C4-2B (cell line): ENCODE results near the gene PON3.

Experiments
- ZFX ChIP-seq: fragments of 450-650 bp; IDR thresholded peaks from 2 replicates; pipeline ENCODE4 v1.6.1; 2017
- TF ChIP-seq, protein P1 (sequence below): fragments of 450-650 bp; conservative IDR thresholded peaks from 2 replicates; pipeline ENCODE4 v1.5.1; 2017; ENCODE audit warnings: mild to moderate bottlenecking

DNA sequence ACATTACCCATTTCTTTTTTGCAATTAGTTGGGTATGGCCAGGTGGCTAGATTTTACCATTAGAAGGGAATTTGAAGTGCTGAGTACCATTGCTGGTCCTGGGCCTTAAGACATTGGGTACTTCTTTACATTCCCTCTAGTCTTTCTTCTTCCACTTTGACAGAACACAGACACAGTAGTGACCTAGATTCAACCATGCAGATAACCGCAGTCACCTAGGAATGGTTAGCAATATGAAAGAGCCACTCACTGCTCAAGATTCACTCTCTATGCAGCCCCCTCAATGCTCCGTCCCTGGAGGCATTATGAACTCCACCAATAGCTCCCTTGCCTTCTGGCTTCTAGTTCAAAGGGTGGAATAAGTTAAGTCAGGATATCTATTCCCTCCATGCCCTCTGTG, 55.7 kb downstream of the PON3 start:
- TF ChIP-seq, protein P1, sequence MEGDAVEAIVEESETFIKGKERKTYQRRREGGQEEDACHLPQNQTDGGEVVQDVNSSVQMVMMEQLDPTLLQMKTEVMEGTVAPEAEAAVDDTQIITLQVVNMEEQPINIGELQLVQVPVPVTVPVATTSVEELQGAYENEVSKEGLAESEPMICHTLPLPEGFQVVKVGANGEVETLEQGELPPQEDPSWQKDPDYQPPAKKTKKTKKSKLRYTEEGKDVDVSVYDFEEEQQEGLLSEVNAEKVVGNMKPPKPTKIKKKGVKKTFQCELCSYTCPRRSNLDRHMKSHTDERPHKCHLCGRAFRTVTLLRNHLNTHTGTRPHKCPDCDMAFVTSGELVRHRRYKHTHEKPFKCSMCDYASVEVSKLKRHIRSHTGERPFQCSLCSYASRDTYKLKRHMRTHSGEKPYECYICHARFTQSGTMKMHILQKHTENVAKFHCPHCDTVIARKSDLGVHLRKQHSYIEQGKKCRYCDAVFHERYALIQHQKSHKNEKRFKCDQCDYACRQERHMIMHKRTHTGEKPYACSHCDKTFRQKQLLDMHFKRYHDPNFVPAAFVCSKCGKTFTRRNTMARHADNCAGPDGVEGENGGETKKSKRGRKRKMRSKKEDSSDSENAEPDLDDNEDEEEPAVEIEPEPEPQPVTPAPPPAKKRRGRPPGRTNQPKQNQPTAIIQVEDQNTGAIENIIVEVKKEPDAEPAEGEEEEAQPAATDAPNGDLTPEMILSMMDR = no peak
- TF ChIP-seq ZFX = no peak
